ENCODE measurements around the gene TCF25. TPM values are rescaled to one million over a fixed set of nuclear protein-coding genes. Genes with fewer than 3 reads are reported as not detected.

The TCF25 gene
- total RNA-seq, 1 donor from 2014 or later: 210 TPM

- no peak overlapping the region for H3K27ac Mint-ChIP-seq (ENCODE audit: unreplicated experiment)
- H3K36me3 Mint-ChIP-seq (ENCODE audit: low read depth, unreplicated experiment): peaks cover 3% of the 10 kb centered on the region
- no peak for TF ChIP-seq CTCF (IDR thresholded peaks at IDR 0.05; ENCODE audit: unreplicated experiment)
- peaks cover 14% of the 10 kb centered on the region for H3K27me3 Mint-ChIP-seq (ENCODE audit: unreplicated experiment)
- H3K4me3 Mint-ChIP-seq (ENCODE audit: unreplicated experiment): peak overlapping the region; percentile 62
- no peak for DNase-seq (ENCODE audit: low spot score)
- H3K9me3 Mint-ChIP-seq (ENCODE audit: unreplicated experiment): no peaks in the 10 kb centered on the region
- H3K4me1 Mint-ChIP-seq (ENCODE audit: unreplicated experiment): peaks cover 7% of the 10 kb centered on the region
Observed at GRCh38 chr16:89923640-89924296, 50.4 kb downstream of the TCF25 start.

- H3K27ac Mint-ChIP-seq (ENCODE audit: unreplicated experiment): no peak overlapping the region
- H3K27me3 Mint-ChIP-seq (ENCODE audit: unreplicated experiment): peaks cover 14% of the 10 kb centered on the region
- no peak overlapping the region for H3K4me3 Mint-ChIP-seq (ENCODE audit: unreplicated experiment)
- H3K9me3 Mint-ChIP-seq (ENCODE audit: unreplicated experiment): no peaks in the 10 kb centered on the region
- peak; percentile 47 for DNase-seq (ENCODE audit: low spot score)
- peaks cover 3% of the 10 kb centered on the region for H3K36me3 Mint-ChIP-seq (ENCODE audit: low read depth, unreplicated experiment)
- no peak for TF ChIP-seq CTCF (IDR thresholded peaks at IDR 0.05; ENCODE audit: unreplicated experiment)
- peaks cover 7% of the 10 kb centered on the region for H3K4me1 Mint-ChIP-seq (ENCODE audit: unreplicated experiment)
Observed at GRCh38 chr16:89924297-89924924, 51.0 kb downstream of the TCF25 start.

- DNase-seq (ENCODE audit: low spot score): no peak
- H3K4me1 Mint-ChIP-seq (ENCODE audit: unreplicated experiment): peaks cover 2% of the 10 kb centered on the region
- no peaks in the 10 kb centered on the region for H3K9me3 Mint-ChIP-seq (ENCODE audit: unreplicated experiment)
- peaks cover 11% of the 10 kb centered on the region for H3K27me3 Mint-ChIP-seq (ENCODE audit: unreplicated experiment)
- peak overlapping the region; percentile 83 for H3K4me3 Mint-ChIP-seq (ENCODE audit: unreplicated experiment)
- no peak for TF ChIP-seq CTCF (IDR thresholded peaks at IDR 0.05; ENCODE audit: unreplicated experiment)
- no peak overlapping the region for H3K27ac Mint-ChIP-seq (ENCODE audit: unreplicated experiment)
- H3K36me3 Mint-ChIP-seq (ENCODE audit: low read depth, unreplicated experiment): peaks cover 2% of the 10 kb centered on the region
Observed at GRCh38 chr16:89924925-89925307, 51.5 kb downstream of the TCF25 start.

- Mint-ChIP-seq H3K4me3 (ENCODE audit: unreplicated experiment) (peak overlapping the region; percentile 71), H3K27me3 (ENCODE audit: unreplicated experiment) (peaks cover 6% of the 10 kb centered on the region), H3K27ac (ENCODE audit: unreplicated experiment) (no peak overlapping the region), H3K9me3 (ENCODE audit: unreplicated experiment) (no peaks in the 10 kb centered on the region), H3K36me3 (ENCODE audit: low read depth, unreplicated experiment) (no peaks in the 10 kb centered on the region), H3K4me1 (ENCODE audit: unreplicated experiment) (no peaks in the 10 kb centered on the region)
- no peak for TF ChIP-seq CTCF (IDR thresholded peaks at IDR 0.05; ENCODE audit: unreplicated experiment)
- DNase-seq (ENCODE audit: low spot score): no peak
Observed at GRCh38 chr16:89925596-89926079, 52.2 kb downstream of the TCF25 start.

- H3K27me3 Mint-ChIP-seq (ENCODE audit: unreplicated experiment): peaks cover 8% of the 10 kb centered on the region
- no peaks in the 10 kb centered on the region for H3K4me1 Mint-ChIP-seq (ENCODE audit: unreplicated experiment)
- no peak overlapping the region for H3K4me3 Mint-ChIP-seq (ENCODE audit: unreplicated experiment)
- H3K27ac Mint-ChIP-seq (ENCODE audit: unreplicated experiment): no peak overlapping the region
- peaks cover 19% of the 10 kb centered on the region for H3K36me3 Mint-ChIP-seq (ENCODE audit: low read depth, unreplicated experiment)
- no peak for TF ChIP-seq CTCF (IDR thresholded peaks at IDR 0.05; ENCODE audit: unreplicated experiment)
- no peaks in the 10 kb centered on the region for H3K9me3 Mint-ChIP-seq (ENCODE audit: unreplicated experiment)
- DNase-seq (ENCODE audit: low spot score): no peak
Observed at GRCh38 chr16:89931305-89931896, 58.0 kb downstream of the TCF25 start.
